Suprapubic skin (tissue), 4 donors: ENCODE measurements around the gene QKI. TPM values are rescaled to one million over a fixed set of nuclear protein-coding genes. Genes with fewer than 3 reads are reported as not detected.

Experiments used
- DNase-seq, 2 donors: peaks; one replicate each; pipeline ENCODE4 v3.0.0-alpha.2; 2019; ENCODE audit warnings: low spot score in 2 of 2
- H3K27ac ChIP-seq: fragments of 200-600 bp; sonication (generic); one replicate; pipeline ENCODE4 v1.5.1; 2019
- H3K27me3 ChIP-seq: fragments of 200-600 bp; sonication (generic); one replicate; pipeline ENCODE4 v1.5.1; 2019
- H3K36me3 ChIP-seq: fragments of 200-600 bp; sonication (generic); one replicate; pipeline ENCODE4 v1.5.1; 2019
- H3K4me1 ChIP-seq: fragments of 200-600 bp; sonication (generic); one replicate; pipeline ENCODE4 v1.5.1; 2019
- H3K4me3 ChIP-seq: fragments of 200-600 bp; sonication (generic); one replicate; pipeline ENCODE4 v1.5.1; 2019; ENCODE audit warnings: mild to moderate bottlenecking
- H3K9me3 ChIP-seq: fragments of 200-600 bp; sonication (generic); one replicate; pipeline ENCODE4 v1.5.1; 2019
- CTCF ChIP-seq, 2 donors: fragments of 200-600 bp in 1 of 2; fragments of 450-650 bp in 1 of 2; sonication (generic) in 1 of 2; IDR thresholded peaks; one replicate each; pipeline ENCODE4 v1.5.1; 2016 to 2019; ENCODE audit warnings: antibody characterized with exemption in 2 of 2, mild to moderate bottlenecking in 1 of 2, moderate library complexity in 1 of 2
- EP300 ChIP-seq: sonication (generic); formaldehyde crosslinking; IDR thresholded peaks from one replicate; pipeline ENCODE4 v1.6.1; 2017; ENCODE audit warnings: antibody characterized with exemption
- POLR2A ChIP-seq, 2 donors: fragments of 450-650 bp; IDR thresholded peaks; one replicate each; pipeline ENCODE4 v1.6.1; 2017; ENCODE audit warnings: antibody characterized with exemption in 2 of 2, mild to moderate bottlenecking in 2 of 2, moderate library complexity in 2 of 2
- POLR2AphosphoS5 ChIP-seq, 3 donors: sonication (generic); formaldehyde crosslinking; IDR thresholded peaks; one replicate each; pipeline ENCODE4 v1.6.1; 2017; ENCODE audit warnings: antibody characterized with exemption in 3 of 3
- WGBS: methylation state at CpG from one replicate; pipeline ENCODE4 v1.1.5; 2018; 5-methylcytosine and 5-hydroxymethylcytosine counted together
- total RNA-seq, 4 donors: library from RNA; depleted of rRNA; stranded (reverse); fragments of >200 nt; gene quantifications; one replicate each; pipeline ENCODE4 v1.1.0, GENCODE V29; 2016

The QKI gene
- total RNA-seq, 4 donors from 2014 or later, result 149 to 187 (median 165) TPM

- TF ChIP-seq CTCF (IDR thresholded peaks at IDR 0.05) (no peak), POLR2AphosphoS5 (IDR thresholded peaks at IDR 0.05) (no peak), POLR2A (IDR thresholded peaks at IDR 0.05) (no peak), EP300 (no peak)
- Histone ChIP-seq H3K27ac (no peak overlapping the region), H3K4me1 (peaks cover 25% of the 10 kb centered on the region), H3K36me3 (no peaks in the 10 kb centered on the region), H3K27me3 (no peaks in the 10 kb centered on the region), H3K4me3 (no peak overlapping the region), H3K9me3 (no peaks in the 10 kb centered on the region)
- DNase-seq, result no peak
- 55% methylated on average over 2 of the region's 2 CpGs for WGBS
These were observed 22.5 kb upstream of the QKI start for GRCh38 chr6:163391985-163392384.

- TF ChIP-seq CTCF (IDR thresholded peaks at IDR 0.05), result no peak
- no peak overlapping the region for H3K4me3 ChIP-seq
- no peaks in the 10 kb centered on the region for H3K36me3 ChIP-seq
- H3K4me1 ChIP-seq, result peaks cover 31% of the 10 kb centered on the region
- H3K27ac ChIP-seq, result no peak overlapping the region
- H3K9me3 ChIP-seq, result no peaks in the 10 kb centered on the region
- no peak for DNase-seq
- 4% methylated on average over 2 of the region's 2 CpGs for WGBS
- no peaks in the 10 kb centered on the region for H3K27me3 ChIP-seq
These were observed 22.0 kb upstream of the QKI start for GRCh38 chr6:163392533-163392932.

- no peak for DNase-seq
- 84% methylated on average over 5 of the region's 5 CpGs for WGBS
These were observed 20.6 kb upstream of the QKI start for GRCh38 chr6:163393923-163394322.

DNA sequence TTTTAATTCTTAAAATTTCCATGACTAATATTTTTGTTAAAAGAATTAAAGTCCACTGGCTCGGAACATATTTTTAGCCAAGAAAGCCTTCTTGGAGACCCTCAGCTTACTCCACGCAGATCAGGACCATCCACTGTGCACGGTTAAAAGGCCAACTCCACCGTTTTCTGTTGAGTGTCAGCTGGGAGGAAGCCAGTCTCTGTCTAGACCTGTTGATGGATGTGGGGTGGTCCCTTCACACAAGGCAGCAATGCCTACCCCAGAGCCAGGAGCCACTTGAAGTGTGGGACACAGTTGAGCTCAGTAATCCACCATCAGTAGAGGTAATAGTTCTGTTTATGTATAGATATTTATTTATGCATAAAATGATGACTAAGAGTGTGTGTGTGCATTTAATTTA is 19.9 kb upstream of the QKI start:
- H3K36me3 ChIP-seq, result no peaks in the 10 kb centered on the region
- no peak for DNase-seq
- H3K9me3 ChIP-seq, result no peaks in the 10 kb centered on the region
- no peak overlapping the region for H3K27ac ChIP-seq
- no peak for TF ChIP-seq POLR2AphosphoS5 (IDR thresholded peaks at IDR 0.05)
- no peak for TF ChIP-seq CTCF (IDR thresholded peaks at IDR 0.05)
- TF ChIP-seq POLR2A (IDR thresholded peaks at IDR 0.05), result no peak
- H3K4me3 ChIP-seq, result no peak overlapping the region
- peaks cover 31% of the 10 kb centered on the region for H3K4me1 ChIP-seq
- 83% methylated on average over 4 of the region's 4 CpGs for WGBS
- H3K27me3 ChIP-seq, result no peaks in the 10 kb centered on the region

More at GRCh38 chr6:163393923-163394322, 20.6 kb upstream of the QKI start:
- no peaks in the 10 kb centered on the region for H3K36me3 ChIP-seq
- no peaks in the 10 kb centered on the region for H3K27me3 ChIP-seq
- peaks cover 31% of the 10 kb centered on the region for H3K4me1 ChIP-seq
- no peaks in the 10 kb centered on the region for H3K9me3 ChIP-seq
- no peak overlapping the region for H3K27ac ChIP-seq
- TF ChIP-seq CTCF (IDR thresholded peaks at IDR 0.05), result no peak
- no peak for TF ChIP-seq EP300
- H3K4me3 ChIP-seq, result no peak overlapping the region

DNA sequence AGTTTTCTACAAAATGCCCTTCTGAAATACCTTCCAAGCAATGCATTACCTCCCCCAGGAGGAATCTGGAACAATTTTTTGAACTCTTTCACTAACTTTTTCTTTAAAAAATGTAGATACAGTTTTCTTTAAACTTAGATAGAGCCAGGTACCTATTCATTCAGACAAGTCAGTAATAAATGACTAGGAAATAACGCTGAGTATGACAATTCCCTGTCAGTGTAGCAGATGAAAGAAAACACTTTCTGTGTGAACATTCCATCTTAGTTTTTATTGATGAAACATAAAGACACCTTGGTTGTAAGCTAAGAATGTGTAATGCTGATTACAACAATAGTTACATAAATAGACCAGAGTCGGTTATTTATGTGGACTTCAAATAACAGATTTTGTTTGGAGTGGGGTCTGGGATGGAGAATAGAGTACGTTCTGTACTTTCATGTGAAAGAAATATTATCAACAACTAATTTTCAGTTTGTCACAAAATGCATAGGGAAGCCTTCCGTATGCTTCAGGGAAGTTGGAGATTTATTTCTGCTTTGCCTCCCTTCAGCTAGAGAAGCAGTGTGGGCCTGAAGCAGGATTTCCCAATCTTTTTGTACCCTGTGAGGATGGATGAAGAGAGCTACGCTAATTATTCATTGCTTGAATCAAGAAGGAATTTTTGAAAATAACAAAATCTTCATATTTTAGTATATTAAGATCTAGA is 19.2 kb upstream of the QKI start:
- no peak for TF ChIP-seq POLR2A (IDR thresholded peaks at IDR 0.05)
- TF ChIP-seq EP300, result no peak
- no peak for TF ChIP-seq POLR2AphosphoS5 (IDR thresholded peaks at IDR 0.05)
- TF ChIP-seq CTCF (IDR thresholded peaks at IDR 0.05), result no peak
- H3K4me1 ChIP-seq, result peaks cover 31% of the 10 kb centered on the region
- no peak overlapping the region for H3K27ac ChIP-seq
- no peak for DNase-seq
- H3K4me3 ChIP-seq, result no peak overlapping the region
- WGBS, result 92% methylated on average over 5 of the region's 5 CpGs
- H3K9me3 ChIP-seq, result no peaks in the 10 kb centered on the region
- H3K27me3 ChIP-seq, result no peaks in the 10 kb centered on the region
- no peaks in the 10 kb centered on the region for H3K36me3 ChIP-seq
